AG04449 (cell line): ENCODE results near the gene RIOK3.

Experiments
- CTCF ChIA-PET: fragments of 350-600 bp; formaldehyde crosslinking; extraction: SDS; loops from one replicate; lab custom pipeline; 2021; ENCODE audit warnings: antibody characterized with exemption; lab: Yijun Ruan, JAX
- POLR2A ChIA-PET: fragments of 400-600, 350-600 bp; formaldehyde crosslinking; extraction: SDS; loops from one replicate; lab custom pipeline; 2020; ENCODE audit warnings: antibody characterized with exemption, inconsistent platforms; lab: Yijun Ruan, JAX
- DNase-seq: peaks from one replicate; pipeline ENCODE4 v3.0.0-alpha.2; 2010; ENCODE audit warnings: low read depth, low spot score
- H3K4me3 ChIP-seq: 2 replicates; pipeline ENCODE4 v1.5.1; 2011; ENCODE audit warnings: low read depth, mild to moderate bottlenecking, control low read depth, low read length
- TF ChIP-seq, protein P1 (sequence below): IDR thresholded peaks from one replicate; pipeline ENCODE4 v1.5.1; 2011; ENCODE audit warnings: mild to moderate bottlenecking, moderate library complexity, low read length, control low read depth, inconsistent platforms; ENCODE audit not compliant: insufficient read depth; ENCODE audit errors: missing control alignments

Gene RIOK3

DNA sequence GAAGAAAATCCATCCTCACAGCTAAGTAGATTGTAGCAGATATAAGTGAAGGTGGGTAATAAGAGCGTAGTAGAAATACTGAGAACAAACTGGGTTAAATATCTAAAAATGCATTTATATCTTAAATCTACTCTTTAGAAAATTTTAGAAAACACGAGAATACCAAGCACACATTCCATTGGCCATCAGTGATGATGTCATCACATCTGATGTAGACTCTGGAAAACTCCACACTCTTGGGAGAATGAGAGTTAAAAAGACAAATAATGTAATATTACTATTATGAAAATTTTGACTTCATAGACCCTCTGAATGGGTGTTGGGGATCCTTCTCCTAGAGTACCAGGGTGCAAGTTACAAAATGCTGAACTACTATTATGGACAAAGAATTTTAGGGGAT is 3.7 kb downstream of the RIOK3 start:
- POLR2A ChIA-PET, result no interaction called here
- TF ChIP-seq, protein P1, sequence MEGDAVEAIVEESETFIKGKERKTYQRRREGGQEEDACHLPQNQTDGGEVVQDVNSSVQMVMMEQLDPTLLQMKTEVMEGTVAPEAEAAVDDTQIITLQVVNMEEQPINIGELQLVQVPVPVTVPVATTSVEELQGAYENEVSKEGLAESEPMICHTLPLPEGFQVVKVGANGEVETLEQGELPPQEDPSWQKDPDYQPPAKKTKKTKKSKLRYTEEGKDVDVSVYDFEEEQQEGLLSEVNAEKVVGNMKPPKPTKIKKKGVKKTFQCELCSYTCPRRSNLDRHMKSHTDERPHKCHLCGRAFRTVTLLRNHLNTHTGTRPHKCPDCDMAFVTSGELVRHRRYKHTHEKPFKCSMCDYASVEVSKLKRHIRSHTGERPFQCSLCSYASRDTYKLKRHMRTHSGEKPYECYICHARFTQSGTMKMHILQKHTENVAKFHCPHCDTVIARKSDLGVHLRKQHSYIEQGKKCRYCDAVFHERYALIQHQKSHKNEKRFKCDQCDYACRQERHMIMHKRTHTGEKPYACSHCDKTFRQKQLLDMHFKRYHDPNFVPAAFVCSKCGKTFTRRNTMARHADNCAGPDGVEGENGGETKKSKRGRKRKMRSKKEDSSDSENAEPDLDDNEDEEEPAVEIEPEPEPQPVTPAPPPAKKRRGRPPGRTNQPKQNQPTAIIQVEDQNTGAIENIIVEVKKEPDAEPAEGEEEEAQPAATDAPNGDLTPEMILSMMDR, result no peak
- CTCF ChIA-PET, result no interaction called here
- no peak overlapping the region for H3K4me3 ChIP-seq
- no peak for DNase-seq

DNA sequence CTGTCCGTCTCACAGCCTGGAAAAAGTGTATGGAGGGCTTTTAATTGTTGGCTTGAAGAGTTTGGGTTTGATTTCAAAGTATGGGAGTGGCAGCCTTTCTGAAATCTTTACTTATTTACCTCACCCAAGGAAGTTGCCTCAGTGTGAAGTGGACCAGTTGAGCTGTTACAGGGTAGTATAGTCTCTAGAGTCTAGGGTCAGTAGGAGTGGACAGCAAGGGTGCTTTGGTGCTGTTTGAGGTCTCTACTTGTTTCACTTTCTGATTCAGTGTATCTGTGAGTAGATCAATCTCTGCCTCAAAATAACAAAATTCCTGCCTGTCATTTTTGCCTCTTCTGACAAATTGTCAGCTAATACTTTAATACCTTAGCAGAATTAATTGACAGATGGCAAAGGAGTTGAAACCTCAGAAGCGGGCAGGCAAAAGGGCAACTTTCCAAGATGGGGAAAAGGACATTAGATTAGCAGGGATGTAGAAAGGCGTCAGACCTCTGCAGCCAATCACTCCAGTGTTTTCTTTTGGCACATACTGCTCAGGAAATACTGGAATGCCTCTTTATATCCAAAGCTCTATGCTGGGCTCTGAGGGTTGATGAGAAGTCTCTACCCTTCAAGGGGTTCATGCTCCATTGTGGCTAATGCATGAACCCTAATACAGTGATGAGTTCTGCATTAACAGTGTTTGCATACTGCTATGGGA is 5.9 kb downstream of the RIOK3 start:
- TF ChIP-seq, protein P1, result no peak
- ChIA-PET CTCF (interaction anchor here (0.8 kb wide), 1 partner anchor 40 kb away, joined by 3 read pairs; no protein-coding TSS in a partner anchor), POLR2A (no interaction called here)
- H3K4me3 ChIP-seq, result no peak overlapping the region
- DNase-seq, result no peak

DNA sequence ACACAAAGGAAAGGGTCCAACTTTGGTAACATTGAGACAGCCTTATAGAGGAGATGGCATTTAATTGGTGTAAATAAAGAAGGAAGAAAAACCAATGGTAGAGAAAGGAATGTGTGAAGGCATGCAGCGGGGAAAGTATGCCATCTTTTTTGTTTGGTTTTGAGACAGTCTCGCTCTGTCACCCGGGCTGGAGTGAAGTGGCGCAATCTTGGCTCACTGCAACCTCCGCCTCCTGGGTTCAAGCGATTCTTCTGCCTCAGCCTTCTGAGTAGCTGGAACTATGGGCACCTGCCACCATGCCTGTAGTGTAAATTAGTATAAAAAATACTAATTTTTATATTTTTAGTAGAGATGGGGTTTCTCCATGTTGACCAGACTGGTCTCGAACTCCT is 6.4 kb downstream of the RIOK3 start:
- ChIA-PET POLR2A (no interaction called here), CTCF (interaction anchor here (0.8 to 1.9 kb wide), 3 partner anchors 9 to 39 kb away, joined by 3 to 8 read pairs (median 3); no protein-coding TSS in a partner anchor)
- TF ChIP-seq, protein P1, result no peak
- DNase-seq, result no peak
- H3K4me3 ChIP-seq, result no peak overlapping the region

DNA sequence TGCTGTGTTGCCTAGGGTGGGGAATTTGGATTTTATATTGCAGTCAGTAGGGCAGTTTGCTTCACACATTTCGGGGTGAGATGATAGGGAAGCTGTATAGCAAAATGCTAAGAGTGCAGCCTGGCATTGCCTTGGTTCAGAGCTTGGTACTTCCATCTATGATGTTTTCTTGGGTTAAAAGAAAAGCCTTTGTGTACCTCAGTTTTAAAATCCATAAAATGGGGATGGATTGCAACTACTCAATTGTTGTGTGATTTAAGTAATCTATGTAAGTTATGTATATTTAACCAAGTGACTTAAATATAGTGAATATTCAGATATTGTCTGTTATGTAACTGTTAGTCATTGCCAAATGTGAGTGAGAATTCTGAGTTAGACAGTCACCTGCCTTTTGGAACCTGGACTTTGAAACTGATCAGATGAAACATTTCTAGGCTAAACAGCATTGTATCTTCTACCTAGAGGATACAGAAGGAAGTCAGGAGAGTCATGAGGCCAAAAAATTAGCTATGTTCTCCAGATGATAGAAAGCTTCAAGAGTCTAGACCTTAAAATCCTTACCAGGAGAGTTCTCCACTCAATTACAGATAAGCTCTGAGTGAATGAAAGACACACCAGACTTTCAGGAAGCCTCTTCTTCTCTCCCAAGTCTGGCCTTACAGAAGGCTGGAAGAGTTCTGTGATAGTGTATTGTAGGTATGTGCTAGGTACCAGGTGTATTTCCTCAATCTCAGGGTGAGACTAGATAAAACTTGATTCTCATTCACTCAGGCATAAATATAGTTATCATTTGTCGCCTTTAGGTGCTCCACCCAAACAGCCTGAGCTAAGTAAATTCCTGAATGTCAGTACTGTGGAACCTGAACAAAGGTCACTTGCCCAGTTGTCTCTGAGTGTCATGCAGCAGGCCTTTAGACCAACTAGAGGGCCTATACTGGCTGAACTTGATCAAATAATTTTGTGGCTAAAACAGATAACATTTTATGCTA is 7.5 kb downstream of the RIOK3 start:
- CTCF ChIA-PET, result interaction anchor here (1.0 to 1.9 kb wide), 2 partner anchors 8 to 11 kb away, joined by 3 to 8 read pairs; no protein-coding TSS in a partner anchor
- TF ChIP-seq, protein P1, result no peak
- no peak for DNase-seq
- no peak overlapping the region for H3K4me3 ChIP-seq
- POLR2A ChIA-PET, result interaction anchor here (0.8 kb wide), 1 partner anchor 14 kb away, joined by 3 read pairs; no protein-coding TSS in a partner anchor

DNA sequence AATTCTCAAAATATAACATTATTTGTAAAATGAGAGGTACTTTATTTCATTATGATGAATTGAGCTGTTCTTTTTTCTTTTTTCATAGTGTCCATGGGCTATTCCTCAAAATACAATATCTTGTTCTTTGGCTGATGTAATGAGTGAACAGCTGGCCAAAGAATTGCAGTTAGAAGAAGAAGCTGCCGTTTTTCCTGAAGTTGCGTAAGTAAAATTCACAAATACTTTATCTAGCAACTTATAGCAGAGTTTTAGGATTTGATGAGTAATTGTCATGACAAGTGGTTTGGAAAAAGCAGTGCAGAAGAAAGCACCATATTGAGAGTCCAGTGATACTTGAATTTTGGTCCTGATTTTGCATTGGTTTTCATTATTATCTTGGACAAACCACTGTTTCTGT is 9.8 kb downstream of the RIOK3 start:
- TF ChIP-seq, protein P1, result no peak
- ChIA-PET CTCF (interaction anchor here (0.8 to 1.0 kb wide), 2 partner anchors 11 to 19 kb away, joined by 3 read pairs; no protein-coding TSS in a partner anchor), POLR2A (interaction anchor here (1.8 kb wide), 1 partner anchor 10 kb away, joined by 5 read pairs; the partner anchor contains the start of gene RIOK3)
- H3K4me3 ChIP-seq, result no peak overlapping the region
- no peak for DNase-seq
